H1 (cell line): Measurements from ENCODE around the gene DYSF. TPM values are rescaled to one million over a fixed set of nuclear protein-coding genes. Genes with fewer than 3 reads are reported as not detected.

Experiments used
- CTCF ChIA-PET: fragments of 300-600 bp; sonication (Branson Sonifier 250); formaldehyde crosslinking; loops from one replicate; lab custom pipeline; 2021; ENCODE audit not compliant: partially characterized antibody; lab: Charles Lee
- POLR2A ChIA-PET: fragments of 300-600 bp; sonication (Branson Sonifier 250); formaldehyde crosslinking; loops from one replicate; lab custom pipeline; 2021; ENCODE audit warnings: inconsistent platforms; ENCODE audit not compliant: partially characterized antibody; lab: Charles Lee
- DNase-seq, 2 experiments: peaks; one replicate each; pipeline versions ENCODE4 v3.0.0 to v3.0.0-alpha.2; 2010 to 2022; ENCODE audit warnings: low spot score in 2 of 2, low read depth in 1 of 2, mixed read lengths in 1 of 2
- FAIRE-seq: peaks from 2 replicates; lab custom pipeline; 2011; peaks lifted over from hg19 to GRCh38; lab: Jason Lieb, UNC
- H2AFZ ChIP-seq: 2 replicates; pipeline ENCODE4 v1.8.1; 2012; ENCODE audit warnings: low read length, inconsistent platforms
- H2AK5ac ChIP-seq: 2 replicates; pipeline ENCODE4 v1.6.1; 2013; ENCODE audit warnings: low read depth, low read length
- H2BK120ac ChIP-seq: replicated peaks from 2 replicates; pipeline ENCODE3; 2013; ENCODE audit warnings: low read depth, low read length, inconsistent platforms
- H2BK12ac ChIP-seq: 2 replicates; pipeline ENCODE4 v1.6.1; 2013; ENCODE audit warnings: low read depth, low read length
- H2BK15ac ChIP-seq: 2 replicates; pipeline ENCODE4 v1.6.1; 2013; ENCODE audit warnings: low read length
- H2BK20ac ChIP-seq: 2 replicates; pipeline ENCODE4 v1.6.1; 2013; ENCODE audit warnings: low read length
- H2BK5ac ChIP-seq: 2 replicates; pipeline ENCODE4 v1.6.1; 2013; ENCODE audit warnings: low read depth, low read length
- H3K14ac ChIP-seq: 2 replicates; pipeline ENCODE4 v1.6.1; 2013; ENCODE audit warnings: inconsistent platforms; ENCODE audit not compliant: insufficient read length
- H3K18ac ChIP-seq: 2 replicates; pipeline ENCODE4 v1.6.1; 2013; ENCODE audit warnings: low read length; ENCODE audit errors: extremely low read depth
- H3K23ac ChIP-seq: 2 replicates; pipeline ENCODE4 v1.6.1; 2013; ENCODE audit warnings: inconsistent platforms; ENCODE audit not compliant: insufficient read length
- H3K23me2 ChIP-seq: 2 replicates; pipeline ENCODE4 v1.6.1; 2013; ENCODE audit warnings: low read depth, low read length
- H3K27ac ChIP-seq: 2 replicates; pipeline ENCODE4 v1.6.1; 2011; ENCODE audit warnings: low read depth, low read length, inconsistent platforms
- H3K27me3 ChIP-seq, 4 experiments: replicated peaks in 1 of 4; 1 replicate in 1 of 4; 2 replicates in 3 of 4; pipeline versions ENCODE4 v1.6.1 to v1.8.1; 2011 to 2013; ENCODE audit warnings: low read length in 3 of 4, mild to moderate bottlenecking in 3 of 4, inconsistent platforms in 2 of 4, mixed read lengths in 2 of 4, moderate library complexity in 1 of 4; ENCODE audit not compliant: control insufficient read depth in 3 of 4, insufficient read depth in 3 of 4; ENCODE audit errors: extremely low read depth in 1 of 4
- H3K36me3 ChIP-seq, 4 experiments: 2 replicates each; pipeline versions ENCODE4 v1.6.1 to v1.8.1; 2011 to 2013; ENCODE audit warnings: mild to moderate bottlenecking in 4 of 4, low read length in 3 of 4, moderate library complexity in 2 of 4, control low read depth in 1 of 4, inconsistent platforms in 1 of 4; ENCODE audit not compliant: insufficient read depth in 4 of 4, control insufficient read depth in 2 of 4
- H3K4ac ChIP-seq: replicated peaks from 2 replicates; pipeline ENCODE3; 2013; ENCODE audit warnings: low read length, low read depth, mixed read lengths, inconsistent platforms; ENCODE audit not compliant: insufficient read length
- H3K4me1 ChIP-seq, 4 experiments: replicated peaks in 1 of 4; 1 replicate in 1 of 4; 2 replicates in 3 of 4; pipeline versions ENCODE4 v1.6.1 to v1.8.1; 2011 to 2013; ENCODE audit warnings: low read length in 3 of 4, inconsistent platforms in 2 of 4, mixed read lengths in 1 of 4; ENCODE audit not compliant: insufficient read depth in 4 of 4, control insufficient read depth in 3 of 4
- H3K4me2 ChIP-seq, 2 experiments: 2 replicates each; pipeline versions ENCODE4 v1.6.1 to v1.8.1; 2011 to 2013; ENCODE audit warnings: low read depth in 2 of 2, low read length in 2 of 2, control low read depth in 1 of 2, inconsistent platforms in 1 of 2, mild to moderate bottlenecking in 1 of 2; ENCODE audit not compliant: insufficient read depth in 1 of 2
- H3K4me3 ChIP-seq, 4 experiments: fragments of 200-600, 300-600 bp in 1 of 4; sonication (generic), shearing (Covaris generic), sonication (Bioruptor Twin) in 1 of 4; 2 replicates each; pipeline versions ENCODE4 v1.5.1 to v1.8.1; 2011 to 2016; ENCODE audit warnings: low read length in 4 of 4, low read depth in 3 of 4, control low read depth in 2 of 4, inconsistent platforms in 2 of 4, mild to moderate bottlenecking in 2 of 4, mixed read lengths in 1 of 4, moderate library complexity in 1 of 4; ENCODE audit not compliant: insufficient read depth in 2 of 4; ENCODE audit errors: extremely low read depth in 1 of 4
- H3K56ac ChIP-seq: replicated peaks from 2 replicates; pipeline ENCODE3; 2013; ENCODE audit warnings: low read depth, mild to moderate bottlenecking, mixed read lengths, low read length, inconsistent platforms; ENCODE audit not compliant: insufficient read length
- H3K79me1 ChIP-seq: 2 replicates; pipeline ENCODE4 v1.6.1; 2013; ENCODE audit warnings: low read depth, low read length, control low read depth
- H3K79me2 ChIP-seq, 2 experiments: 2 replicates each; pipeline versions ENCODE4 v1.6.1 to v1.8.1; 2012 to 2013; ENCODE audit warnings: low read length in 2 of 2, mild to moderate bottlenecking in 2 of 2, inconsistent platforms in 1 of 2; ENCODE audit not compliant: insufficient read depth in 2 of 2, control insufficient read depth in 1 of 2
- H3K9ac ChIP-seq, 4 experiments: replicated peaks in 1 of 4; 1 replicate in 1 of 4; 2 replicates in 3 of 4; pipeline versions ENCODE4 v1.6.1 to v1.8.1; 2011 to 2013; ENCODE audit warnings: low read depth in 3 of 4, low read length in 3 of 4, control low read depth in 2 of 4, mild to moderate bottlenecking in 2 of 4, moderate library complexity in 2 of 4, inconsistent platforms in 1 of 4; ENCODE audit errors: extremely low read depth in 1 of 4
- H3K9me3 ChIP-seq, 2 experiments: 2 replicates each; pipeline versions ENCODE4 v1.6.1 to v1.8.1; 2012 to 2013; ENCODE audit warnings: mild to moderate bottlenecking in 2 of 2, moderate library complexity in 2 of 2, control low read depth in 1 of 2, inconsistent platforms in 1 of 2, low read depth in 1 of 2, low read length in 1 of 2, mixed read lengths in 1 of 2; ENCODE audit not compliant: insufficient read depth in 2 of 2
- H4K20me1 ChIP-seq, 2 experiments: replicated peaks in 1 of 2; 2 replicates each; pipeline versions ENCODE3 to v1.8.1; 2011 to 2013; ENCODE audit warnings: inconsistent platforms in 2 of 2, low read length in 2 of 2, mild to moderate bottlenecking in 1 of 2; ENCODE audit not compliant: insufficient read depth in 2 of 2, control insufficient read depth in 1 of 2
- H4K5ac ChIP-seq: 2 replicates; pipeline ENCODE4 v1.6.1; 2013; ENCODE audit warnings: low read length, low read depth, mixed read lengths, inconsistent platforms; ENCODE audit not compliant: insufficient read length
- H4K8ac ChIP-seq: 2 replicates; pipeline ENCODE4 v1.8.0; 2013; ENCODE audit warnings: mild to moderate bottlenecking, moderate library complexity, low read length, inconsistent platforms; ENCODE audit not compliant: insufficient read depth; ENCODE audit errors: extremely low read depth
- H4K91ac ChIP-seq: replicated peaks from 2 replicates; pipeline ENCODE3; 2013; ENCODE audit warnings: low read length, mixed read lengths, inconsistent platforms; ENCODE audit not compliant: insufficient read length
- CBX5 ChIP-seq: fragments of 300-800, 300-1000 bp; sonication (generic); IDR thresholded peaks from 2 replicates; pipeline ENCODE4 v1.7.1; 2016; ENCODE audit warnings: antibody characterized with exemption, low read length, low read depth
- CEBPB ChIP-seq: IDR thresholded peaks from 2 replicates; pipeline ENCODE4 v1.6.1; 2012; ENCODE audit warnings: low read depth, low read length
- CREB1 ChIP-seq: IDR thresholded peaks from 2 replicates; pipeline ENCODE4 v1.6.1; 2012; ENCODE audit warnings: inconsistent platforms
- MAX ChIP-seq: IDR thresholded peaks from 2 replicates; pipeline ENCODE4 v1.6.1; 2012; ENCODE audit warnings: inconsistent platforms
- POLR2AphosphoS5 ChIP-seq: IDR thresholded peaks from 2 replicates; pipeline ENCODE4 v1.6.1; 2011; ENCODE audit warnings: low read depth, low read length
- RAD21 ChIP-seq, 2 experiments: IDR thresholded peaks in 1 of 2; conservative IDR thresholded peaks in 1 of 2; 2 replicates each; pipeline ENCODE4 v1.6.1; 2011; ENCODE audit warnings: low read depth in 2 of 2, low read length in 2 of 2, improper control_type of control experiment in 1 of 2, inconsistent platforms in 1 of 2, mild to moderate bottlenecking in 1 of 2, moderate library complexity in 1 of 2
- RFX5 ChIP-seq: IDR thresholded peaks from 2 replicates; pipeline ENCODE4 v1.6.1; 2011; ENCODE audit warnings: low read depth, low read length, improper control_type of control experiment, borderline replicate concordance
- SIN3A ChIP-seq, 2 experiments: IDR thresholded peaks in 1 of 2; conservative IDR thresholded peaks in 1 of 2; 2 replicates each; pipeline ENCODE4 v1.6.1; 2011 to 2012; ENCODE audit warnings: low read length in 2 of 2, improper control_type of control experiment in 1 of 2, low read depth in 1 of 2, mild to moderate bottlenecking in 1 of 2
- SIRT6 ChIP-seq: IDR thresholded peaks from one replicate; pipeline ENCODE4 v1.7.1; 2012; ENCODE audit warnings: low read length, inconsistent platforms
- SIX5 ChIP-seq: IDR thresholded peaks from 2 replicates; pipeline ENCODE4 v1.6.1; 2011; ENCODE audit warnings: mild to moderate bottlenecking, low read depth, low read length
- TAF1 ChIP-seq: IDR thresholded peaks from 2 replicates; pipeline ENCODE4 v1.6.1; 2011; ENCODE audit warnings: mild to moderate bottlenecking, low read depth, low read length
- WGBS, 2 experiments: shearing (Covaris generic) in 1 of 2; methylation state at CpG; one replicate each; pipeline versions ENCODE4 v1.1.6 to v1.1.7; 2013 to 2015; ENCODE audit warnings: low lambda C conversion rate in 2 of 2, mixed read lengths in 2 of 2, inconsistent platforms in 1 of 2, low coverage in 1 of 2, missing lambda C conversion rate in 1 of 2; ENCODE audit not compliant: insufficient replicate concordance in 2 of 2, insufficient coverage in 1 of 2, insufficient read length in 1 of 2; ENCODE audit errors: extremely low coverage in 1 of 2, missing lambda C conversion rate in 1 of 2; 5-methylcytosine and 5-hydroxymethylcytosine counted together
- polyA plus RNA-seq, 7 experiments: library from polyadenylated mRNA; depleted of rRNA in 3 of 7; stranded (reverse) in 5 of 7; unstranded in 2 of 7; fragments of >200 nt in 5 of 7; fragments of 200-250 nt in 2 of 7; gene quantifications; 1 replicate in 5 of 7; 2 replicates in 1 of 7; 4 replicates in 1 of 7; pipeline versions ENCODE4 v1.2.1 to v1.2.3, GENCODE V29; 2011 to 2013; ENCODE audit warnings: missing spikeins in 2 of 7, mixed read lengths in 2 of 7
- total RNA-seq: library from RNA; stranded (reverse); fragmentation: NEBNext Ultra II Directional; extraction: Animal tissue kit (Norgen Biotek cat#: 25700); gene quantifications from 2 replicates; pipeline ENCODE4 v1.2.1, GENCODE V29; 2021
- TF ChIP-seq, protein P1 (sequence below): IDR thresholded peaks from 2 replicates; pipeline ENCODE4 v1.6.1; 2011; ENCODE audit warnings: low read depth, mild to moderate bottlenecking, low read length; ENCODE audit not compliant: insufficient read depth

Gene DYSF
- total and polyA plus RNA-seq, 2 of the 8 experiments (the other 6 are each of a cell fraction or from before 2014, with no cell fraction given), result 5.8 to 7.1 TPM

- H3K4me1 ChIP-seq, result peaks cover 6 to 38% (median 13%) of the 10 kb centered on the region in 4 experiments
- POLR2A ChIA-PET, result no interaction called here
- H3K18ac ChIP-seq, result no peak overlapping the region; the same call in 1 of the 2 replicates
- H4K91ac ChIP-seq, result no peak overlapping the region
- TF ChIP-seq CBX5 (no peak), CEBPB (no peak), SIX5 (no peak), POLR2AphosphoS5 (no peak), RAD21 (IDR thresholded peaks at IDR 0.05 in 1 of 2, conservative IDR thresholded peaks at IDR 0.05 in 1 of 2; ENCODE audit: low read depth in 2 of 2, low read length in 2 of 2) (no peak), SIRT6 (no peak), SIN3A (conservative IDR thresholded peaks at IDR 0.05 in 1 of 2, IDR thresholded peaks at IDR 0.05 in 1 of 2; ENCODE audit: low read depth in 1 of 2, low read length in 2 of 2) (no peak), RFX5 (no peak), TAF1 (no peak), CREB1 (no peak), MAX (no peak)
- TF ChIP-seq, protein P1, sequence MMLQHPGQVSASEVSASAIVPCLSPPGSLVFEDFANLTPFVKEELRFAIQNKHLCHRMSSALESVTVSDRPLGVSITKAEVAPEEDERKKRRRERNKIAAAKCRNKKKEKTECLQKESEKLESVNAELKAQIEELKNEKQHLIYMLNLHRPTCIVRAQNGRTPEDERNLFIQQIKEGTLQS, result no peak
- H4K8ac ChIP-seq, result no peak overlapping the region
- H4K20me1 ChIP-seq, result no peaks in the 10 kb centered on the region
- H3K79me2 ChIP-seq, result no peaks in the 10 kb centered on the region
- H3K27ac ChIP-seq, result no peak overlapping the region
- FAIRE-seq, result no peak
- H4K5ac ChIP-seq, result no peak overlapping the region
- no peak overlapping the region for H3K4me3 ChIP-seq
- H3K79me1 ChIP-seq, result no peaks in the 10 kb centered on the region
- no peak overlapping the region for H3K23ac ChIP-seq
- 0 out of 2 replicates have a peak overlapping the region, but pooled peaks have one; percentile 2 for H2BK15ac ChIP-seq
- no peak overlapping the region for H2AFZ ChIP-seq
- CTCF ChIA-PET, result interaction anchor here (0.8 to 2.8 kb wide), 10 partner anchors 11 to 460 kb away, joined by 3 to 11 read pairs (median 4); no protein-coding TSS in a partner anchor
- H3K23me2 ChIP-seq, result no peaks in the 10 kb centered on the region
- H2BK20ac ChIP-seq, result peak overlapping the region; percentile 73; the same call in 1 of the 2 replicates
- H2AK5ac ChIP-seq, result peak overlapping the region; percentile 97; the same call in 1 of the 2 replicates
- no peak overlapping the region for H3K14ac ChIP-seq
- no peaks in the 10 kb centered on the region for H3K9me3 ChIP-seq
- no peak overlapping the region for H3K56ac ChIP-seq
- no peak overlapping the region for H3K9ac ChIP-seq
- 0 out of 2 replicates have a peak overlapping the region, but pooled peaks have one; percentile 97 for H2BK12ac ChIP-seq
- H3K36me3 ChIP-seq, result no peaks in the 10 kb centered on the region
- peaks cover 0 to 2% (median 0%) of the 10 kb centered on the region in 4 experiments; a peak in 2 of 7 replicates for H3K27me3 ChIP-seq
- no peak overlapping the region for H2BK5ac ChIP-seq
- H3K4ac ChIP-seq, result peak overlapping the region; percentile 64
- 81% methylated on average over 10 of the region's 10 CpGs; no CpG with 5 or more reads in 1 of the 2 experiments for WGBS, 2 experiments
- DNase-seq, result no peak
- no peak overlapping the region for H3K4me2 ChIP-seq
- no peak overlapping the region for H2BK120ac ChIP-seq
Observed at GRCh38 chr2:71692621-71693277, 239.4 kb downstream of the DYSF start.
